GM12878 (cell line): ENCODE measurements around the gene UGGT2. TPM values are rescaled to one million over a fixed set of nuclear protein-coding genes. Genes with fewer than 3 reads are reported as not detected.

Experiments used
- ATAC-seq: fragments of 200-7000 bp; cut with Tn5 transposase; 3 replicates; pipeline ENCODE4 v1.9.1; 2020; ENCODE audit warnings: mild to moderate bottlenecking, moderate library complexity
- BruUV-seq: library from RNA; stranded (reverse); fragments of 400-500 nt; replicated peaks from 2 replicates; lab custom pipeline; 2021; lab: Mats Ljungman, UMichigan
- CTCF ChIA-PET: fragments of 300-600 bp; sonication (Branson Sonifier 250); formaldehyde crosslinking; extraction: SDS; loops from one replicate; lab custom pipeline; 2021; ENCODE audit warnings: inconsistent platforms; lab: Yijun Ruan, JAX
- POLR2A ChIA-PET: fragments of 350-600 bp; formaldehyde crosslinking; extraction: SDS; loops from one replicate; lab custom pipeline; 2021; ENCODE audit warnings: inconsistent platforms; lab: Charles Lee
- RAD21 ChIA-PET: fragments of 300-600 bp; sonication (Branson Sonifier 250); formaldehyde crosslinking; loops from one replicate; lab custom pipeline; 2023; ENCODE audit warnings: antibody characterized with exemption; ENCODE audit not compliant: unreplicated experiment; lab: Charles Lee
- SMC1A ChIA-PET: fragments of 300-600 bp; sonication (Branson Sonifier 250); formaldehyde crosslinking; loops from one replicate; lab custom pipeline; 2023; ENCODE audit not compliant: unreplicated experiment, uncharacterized antibody; lab: Charles Lee
- DNase-seq: peaks from one replicate; pipeline ENCODE4 v3.0.0-alpha.2; 2011; ENCODE audit warnings: low read depth, low spot score
- FAIRE-seq: peaks from 3 replicates; lab custom pipeline; 2011; peaks lifted over from hg19 to GRCh38; lab: Jason Lieb, UNC
- H2AFZ ChIP-seq: 2 replicates; pipeline ENCODE4 v1.6.0; 2011; ENCODE audit warnings: low read depth, low read length, control low read depth; ENCODE audit not compliant: control insufficient read depth
- H3K27ac ChIP-seq: 2 replicates; pipeline ENCODE4 v1.5.1; 2011; ENCODE audit warnings: control low read depth; ENCODE audit not compliant: control insufficient read depth, insufficient read depth
- H3K27me3 ChIP-seq, 2 experiments: replicated peaks in 1 of 2; 2 replicates each; pipeline versions ENCODE4 v1.6.0 to v1.6.1; 2011; ENCODE audit warnings: low read length in 1 of 2; ENCODE audit not compliant: control insufficient read depth in 2 of 2, insufficient read depth in 2 of 2
- H3K36me3 ChIP-seq, 2 experiments: 2 replicates each; pipeline ENCODE4 v1.5.1; 2011; ENCODE audit warnings: low read length in 1 of 2; ENCODE audit not compliant: control insufficient read depth in 2 of 2, insufficient read depth in 2 of 2
- H3K4me1 ChIP-seq: 2 replicates; pipeline ENCODE4 v1.6.1; 2011; ENCODE audit warnings: mild to moderate bottlenecking, low read length, moderate library complexity, mixed read lengths; ENCODE audit not compliant: control insufficient read depth, insufficient read depth
- H3K4me2 ChIP-seq: 2 replicates; pipeline ENCODE4 v1.6.0; 2011; ENCODE audit warnings: control low read depth; ENCODE audit not compliant: control insufficient read depth, insufficient read depth
- H3K4me3 ChIP-seq: fragments of 200-600 bp; sonication (generic); 2 replicates; pipeline ENCODE4 v1.5.1; 2016
- H3K79me2 ChIP-seq: 2 replicates; pipeline ENCODE4 v1.6.0; 2011; ENCODE audit warnings: low read length; ENCODE audit not compliant: control insufficient read depth, insufficient read depth
- H3K9ac ChIP-seq: 2 replicates; pipeline ENCODE4 v1.8.0; 2011; ENCODE audit warnings: low read length, control low read depth, mixed read lengths; ENCODE audit not compliant: control insufficient read depth, insufficient read depth
- H3K9me3 ChIP-seq: replicated peaks from 3 replicates; pipeline ENCODE4 v1.5.1; 2011; ENCODE audit warnings: mild to moderate bottlenecking, low read length; ENCODE audit not compliant: control insufficient read depth, insufficient read depth
- H4K20me1 ChIP-seq: 2 replicates; pipeline ENCODE4 v1.6.0; 2011; ENCODE audit not compliant: control insufficient read depth, insufficient read depth
- BACH1 ChIP-seq: fragments of 450-650 bp; IDR thresholded peaks from 2 replicates; pipeline ENCODE4 v1.6.1; 2017; ENCODE audit warnings: mild to moderate bottlenecking, borderline replicate concordance
- BHLHE40 ChIP-seq, 2 experiments: fragments of 450-650 bp in 1 of 2; IDR thresholded peaks; 2 replicates each; pipeline ENCODE4 v1.6.1; 2011 to 2017; ENCODE audit warnings: low read depth in 2 of 2, borderline replicate concordance in 1 of 2, improper control_type of control experiment in 1 of 2, low read length in 1 of 2, mild to moderate bottlenecking in 1 of 2
- BRCA1 ChIP-seq: IDR thresholded peaks from 2 replicates; pipeline ENCODE4 v1.6.1; 2011; ENCODE audit warnings: low read depth, low read length, improper control_type of control experiment
- CEBPB ChIP-seq, 2 experiments: fragments of 150-350 bp in 1 of 2; IDR thresholded peaks; 2 replicates each; pipeline ENCODE4 v1.6.1; 2012 to 2014; ENCODE audit warnings: low read depth in 2 of 2, low read length in 2 of 2, borderline replicate concordance in 1 of 2, inconsistent platforms in 1 of 2
- CEBPZ ChIP-seq: fragments of 150-350 bp; IDR thresholded peaks from 2 replicates; pipeline ENCODE4 v1.6.1; 2016; ENCODE audit warnings: low read depth, low read length
- EGR1 ChIP-seq, 2 experiments: IDR thresholded peaks; 1 replicate in 1 of 2; 2 replicates in 1 of 2; pipeline ENCODE4 v1.6.1; 2011 to 2012; ENCODE audit warnings: low read depth in 2 of 2, low read length in 2 of 2, borderline replicate concordance in 1 of 2, mild to moderate bottlenecking in 1 of 2, moderate library complexity in 1 of 2
- MEF2B ChIP-seq: fragments of 450-650 bp; IDR thresholded peaks from 2 replicates; pipeline ENCODE4 v1.6.1; 2018; ENCODE audit warnings: mild to moderate bottlenecking, moderate library complexity; ENCODE audit not compliant: partially characterized antibody, poor library complexity, severe bottlenecking
- PAX5 ChIP-seq: IDR thresholded peaks from 2 replicates; pipeline ENCODE4 v1.6.1; 2011; ENCODE audit warnings: low read depth, low read length, borderline replicate concordance
- STAT1 ChIP-seq: fragments of 450-650 bp; conservative IDR thresholded peaks from 2 replicates; pipeline ENCODE4 v1.6.1; 2014; ENCODE audit warnings: antibody characterized with exemption, mild to moderate bottlenecking
- SUZ12 ChIP-seq: fragments of 200-600 bp; sonication (generic); IDR thresholded peaks from one replicate; pipeline ENCODE4 v1.6.1; 2018; ENCODE audit warnings: antibody characterized with exemption, mild to moderate bottlenecking; ENCODE audit not compliant: unreplicated experiment
- TAF1 ChIP-seq: IDR thresholded peaks from 2 replicates; pipeline ENCODE4 v1.6.1; 2011; ENCODE audit warnings: mild to moderate bottlenecking, low read depth, low read length, borderline replicate concordance
- YY1 ChIP-seq: IDR thresholded peaks from 2 replicates; pipeline ENCODE4 v1.6.1; 2011; ENCODE audit warnings: low read depth, mild to moderate bottlenecking, low read length
- ZNF274 ChIP-seq: IDR thresholded peaks from one replicate; pipeline ENCODE4 v1.8.0; 2011; ENCODE audit not compliant: insufficient read length, insufficient read depth
- in situ Hi-C: fragments of 300-500 bp; cut with MboI; formaldehyde crosslinking; loops from 9 replicates; pipeline ENCODE4 v1.14.3; 2018; ENCODE audit warnings: mixed read lengths
- intact Hi-C: fragments of 100-400 bp; cut with micrococcal nuclease; formaldehyde crosslinking; loops from one replicate; pipeline ENCODE4 v1.14.2; 2022; ENCODE audit not compliant: unreplicated experiment
- polyA plus RNA-seq, 11 experiments: library from polyadenylated mRNA; depleted of rRNA in 4 of 11; unstranded in 6 of 11; stranded (reverse) in 5 of 11; fragments of >200 nt; fragmentation: Nextera tagmentation in 4 of 11; fragmentation: Illumina TruSeq in 1 of 11; extraction: Ambion mirVana in 4 of 11; extraction: Trizol in 1 of 11; gene quantifications; 1 replicate in 1 of 11; 2 replicates in 10 of 11; pipeline versions ENCODE4 v1.2.1 to v1.2.3, GENCODE V29; 2011 to 2016; ENCODE audit warnings: inconsistent platforms in 2 of 11, missing spikeins in 2 of 11, low read depth in 1 of 11
- total RNA-seq, 4 experiments: library from RNA; depleted of rRNA in 3 of 4; stranded (reverse); fragments of >200 nt in 3 of 4; fragmentation: Illumina TruSeq in 1 of 4; extraction: Trizol in 1 of 4; gene quantifications; 2 replicates each; pipeline versions ENCODE4 v1.2.1 to v1.2.3, GENCODE V29; 2013 to 2021
- TF ChIP-seq, protein P1 (sequence below): fragments of 450-650 bp; formaldehyde crosslinking; IDR thresholded peaks from 2 replicates; pipeline ENCODE4 v1.4.0; 2020; ENCODE audit warnings: mild to moderate bottlenecking, moderate library complexity

Gene UGGT2
- total and polyA plus RNA-seq, 10 of the 15 experiments (the other 5 are each of a cell fraction or from before 2014, with no cell fraction given): 4.9 to 29.0 (median 17.3) TPM

- TF ChIP-seq CEBPB (IDR thresholded peaks at IDR 0.05; ENCODE audit: borderline replicate concordance in 1 of 2, low read depth in 2 of 2, low read length in 2 of 2) (no peak), BACH1 (no peak), SUZ12 (no peak)
Measured at GRCh38 chr13:96100457-96101220, 47.4 kb upstream of the UGGT2 start (continued).

GRCh38 chr13:96093296-96094006 lies 40.2 kb upstream of the UGGT2 start:
- Histone ChIP-seq H3K27ac (no peak overlapping the region), H3K27me3 (peaks cover 13 to 30% of the 10 kb centered on the region in 2 experiments), H3K9me3 (no peaks in the 10 kb centered on the region), H3K9ac (no peak overlapping the region), H3K4me3 (no peak overlapping the region), H3K36me3 (no peaks in the 10 kb centered on the region), H3K4me2 (no peak overlapping the region), H3K79me2 (no peaks in the 10 kb centered on the region), H4K20me1 (no peaks in the 10 kb centered on the region), H2AFZ (no peak overlapping the region), H3K4me1 (no peaks in the 10 kb centered on the region)
- SMC1A ChIA-PET: no interaction called here
- in situ Hi-C loops: no loop called here
- POLR2A ChIA-PET: no interaction called here
- CTCF ChIA-PET: no interaction called here
- no TSS peak for BruUV-seq
- RAD21 ChIA-PET: no interaction called here
- DNase-seq (no peak), FAIRE-seq (no peak), ATAC-seq (no peak)
- TF ChIP-seq YY1: no peak
- TF ChIP-seq PAX5: no peak
- TF ChIP-seq EGR1 (IDR thresholded peaks at IDR 0.05; ENCODE audit: borderline replicate concordance in 1 of 2, low read depth in 2 of 2, low read length in 2 of 2): no peak
- no peak for TF ChIP-seq STAT1
- TF ChIP-seq, protein P1, sequence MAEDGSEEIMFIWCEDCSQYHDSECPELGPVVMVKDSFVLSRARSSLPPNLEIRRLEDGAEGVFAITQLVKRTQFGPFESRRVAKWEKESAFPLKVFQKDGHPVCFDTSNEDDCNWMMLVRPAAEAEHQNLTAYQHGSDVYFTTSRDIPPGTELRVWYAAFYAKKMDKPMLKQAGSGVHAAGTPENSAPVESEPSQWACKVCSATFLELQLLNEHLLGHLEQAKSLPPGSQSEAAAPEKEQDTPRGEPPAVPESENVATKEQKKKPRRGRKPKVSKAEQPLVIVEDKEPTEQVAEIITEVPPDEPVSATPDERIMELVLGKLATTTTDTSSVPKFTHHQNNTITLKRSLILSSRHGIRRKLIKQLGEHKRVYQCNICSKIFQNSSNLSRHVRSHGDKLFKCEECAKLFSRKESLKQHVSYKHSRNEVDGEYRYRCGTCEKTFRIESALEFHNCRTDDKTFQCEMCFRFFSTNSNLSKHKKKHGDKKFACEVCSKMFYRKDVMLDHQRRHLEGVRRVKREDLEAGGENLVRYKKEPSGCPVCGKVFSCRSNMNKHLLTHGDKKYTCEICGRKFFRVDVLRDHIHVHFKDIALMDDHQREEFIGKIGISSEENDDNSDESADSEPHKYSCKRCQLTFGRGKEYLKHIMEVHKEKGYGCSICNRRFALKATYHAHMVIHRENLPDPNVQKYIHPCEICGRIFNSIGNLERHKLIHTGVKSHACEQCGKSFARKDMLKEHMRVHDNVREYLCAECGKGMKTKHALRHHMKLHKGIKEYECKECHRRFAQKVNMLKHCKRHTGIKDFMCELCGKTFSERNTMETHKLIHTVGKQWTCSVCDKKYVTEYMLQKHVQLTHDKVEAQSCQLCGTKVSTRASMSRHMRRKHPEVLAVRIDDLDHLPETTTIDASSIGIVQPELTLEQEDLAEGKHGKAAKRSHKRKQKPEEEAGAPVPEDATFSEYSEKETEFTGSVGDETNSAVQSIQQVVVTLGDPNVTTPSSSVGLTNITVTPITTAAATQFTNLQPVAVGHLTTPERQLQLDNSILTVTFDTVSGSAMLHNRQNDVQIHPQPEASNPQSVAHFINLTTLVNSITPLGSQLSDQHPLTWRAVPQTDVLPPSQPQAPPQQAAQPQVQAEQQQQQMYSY: no peak
- TF ChIP-seq BHLHE40 (IDR thresholded peaks at IDR 0.05; ENCODE audit: borderline replicate concordance in 1 of 2, low read depth in 2 of 2, low read length in 1 of 2): no peak
- TF ChIP-seq BRCA1: no peak
- no peak for TF ChIP-seq ZNF274
- TF ChIP-seq TAF1: no peak
- no peak for TF ChIP-seq MEF2B
- TF ChIP-seq CEBPZ: no peak
- intact Hi-C loops: no loop called here
